GM21526 (cell line): ENCODE data around the gene HNRNPL.

Experiments
- ATAC-seq: cut with Tn5 transposase; IDR thresholded peaks from one replicate; pipeline ENCODE4 v1.9.1; 2021; ENCODE audit warnings: moderate library complexity; ENCODE audit not compliant: unreplicated experiment, low FRiP score

HNRNPL gene

DNA sequence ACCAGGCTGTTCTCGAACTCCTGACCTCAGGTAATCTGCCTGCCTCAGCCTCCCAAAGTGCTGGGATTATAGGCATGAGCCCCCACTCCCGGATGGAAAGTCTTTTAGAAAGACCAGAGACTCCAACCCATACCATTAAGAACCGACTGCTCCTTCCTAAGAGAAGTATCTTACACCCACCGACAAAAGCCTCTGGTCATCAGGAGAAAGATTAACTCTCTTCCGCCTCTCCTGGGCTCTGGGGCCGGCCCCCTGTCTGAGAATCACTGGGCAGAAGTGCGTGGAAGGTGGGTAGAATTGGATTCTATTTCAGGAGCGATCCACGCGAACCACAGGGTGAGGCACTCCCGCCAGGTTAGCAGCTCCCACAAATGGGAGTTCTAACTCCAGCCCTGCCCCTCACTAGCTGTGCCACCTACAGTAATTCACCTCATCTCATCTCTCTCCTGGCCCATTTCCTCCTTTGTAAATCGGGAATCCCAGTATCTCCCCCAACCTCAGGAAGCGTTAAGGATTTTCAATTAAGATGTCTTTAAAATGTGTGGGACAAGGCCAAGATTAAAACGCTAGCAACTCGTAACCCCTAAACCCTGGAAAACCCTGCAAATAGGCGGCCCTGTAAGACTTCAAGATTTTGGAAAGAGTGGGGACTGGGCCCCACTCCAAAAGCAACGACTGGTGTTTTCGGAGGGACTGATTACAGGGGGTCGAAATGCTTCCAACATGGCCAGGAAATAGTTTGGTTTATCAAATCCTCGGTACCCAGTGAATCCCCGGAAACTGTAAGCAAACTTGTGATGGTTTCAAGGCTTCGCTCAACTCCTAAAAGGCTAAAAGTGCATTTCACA, 1.3 kb downstream of the HNRNPL start:
- no peak for ATAC-seq

DNA sequence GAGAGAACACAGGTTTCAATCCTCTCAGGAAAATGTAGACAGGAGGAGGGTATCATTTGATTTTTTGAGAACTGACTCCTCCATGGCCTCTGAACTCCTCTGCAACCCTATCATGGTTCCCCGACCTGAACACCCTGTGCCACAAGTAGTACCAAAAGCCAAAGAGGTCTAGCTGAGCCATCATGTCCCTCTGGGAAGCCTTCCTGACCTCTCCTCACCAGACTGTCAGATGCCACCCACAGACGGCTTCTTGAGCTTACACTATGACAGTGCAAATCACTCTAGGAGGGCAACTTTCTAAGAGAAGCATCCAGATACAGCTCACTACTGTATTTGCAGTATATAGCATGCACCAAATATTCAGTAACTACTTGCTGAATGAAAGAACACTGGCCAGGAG, 3.7 kb downstream of the HNRNPL start:
- ATAC-seq, result no peak

DNA sequence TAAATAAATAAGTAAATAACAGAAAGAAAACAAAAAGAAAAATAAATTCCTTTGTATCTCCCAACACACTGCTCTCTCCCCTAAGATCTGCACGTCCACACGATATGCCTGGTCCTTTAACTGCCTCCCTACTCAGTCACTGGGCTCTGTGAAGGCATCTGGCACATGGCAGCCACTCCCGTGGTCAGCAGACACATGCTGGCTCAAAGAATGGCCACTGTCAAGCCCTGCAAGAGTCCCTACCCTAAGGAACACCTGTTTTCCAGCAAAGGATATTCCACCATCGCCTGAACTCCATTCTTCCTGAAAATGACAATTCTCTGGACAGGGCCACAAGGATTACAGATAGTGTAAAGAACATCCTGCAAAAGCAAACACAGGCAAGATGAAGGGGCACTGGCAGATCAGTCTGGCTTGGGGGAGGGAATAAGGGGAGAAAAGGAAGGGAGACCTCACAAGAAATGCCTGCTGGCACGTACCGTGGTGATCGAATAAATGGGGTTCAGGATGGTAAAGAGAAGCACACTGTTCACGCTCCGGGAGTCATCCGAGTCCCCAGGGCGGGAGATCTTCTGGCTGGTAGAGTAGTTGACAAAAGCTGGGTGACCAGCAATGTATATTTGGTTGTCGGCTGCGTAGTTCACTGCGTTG, 4.3 kb downstream of the HNRNPL start:
- no peak for ATAC-seq

DNA sequence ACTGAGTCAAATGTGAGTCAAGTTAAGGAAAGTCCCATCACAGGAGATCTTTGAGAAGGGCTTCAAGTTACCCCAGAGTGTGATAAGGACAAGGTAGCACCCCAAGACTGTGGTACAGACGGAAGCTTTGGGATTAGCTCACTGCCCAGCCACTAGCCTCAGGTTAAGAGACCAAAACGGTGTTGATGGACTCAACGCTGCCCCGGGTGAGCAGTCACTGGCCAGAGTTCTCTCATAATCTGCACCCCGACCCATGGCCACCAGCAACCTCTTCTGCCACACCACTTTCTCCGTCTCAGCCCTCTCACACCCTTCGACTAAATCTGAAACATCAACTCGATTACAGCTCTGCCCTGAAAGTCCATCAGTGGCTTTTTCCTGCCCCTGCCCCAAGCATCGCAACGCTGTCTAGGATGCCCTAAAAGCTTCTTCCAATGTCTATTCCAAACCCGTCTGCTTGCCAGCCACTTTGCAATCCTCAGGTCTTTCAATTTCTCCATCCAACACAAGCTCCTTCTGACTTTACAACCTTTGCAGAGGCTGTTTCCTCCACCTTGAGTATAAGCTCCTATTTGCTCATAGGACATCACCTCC, 5.6 kb downstream of the HNRNPL start:
- ATAC-seq, result no peak

DNA sequence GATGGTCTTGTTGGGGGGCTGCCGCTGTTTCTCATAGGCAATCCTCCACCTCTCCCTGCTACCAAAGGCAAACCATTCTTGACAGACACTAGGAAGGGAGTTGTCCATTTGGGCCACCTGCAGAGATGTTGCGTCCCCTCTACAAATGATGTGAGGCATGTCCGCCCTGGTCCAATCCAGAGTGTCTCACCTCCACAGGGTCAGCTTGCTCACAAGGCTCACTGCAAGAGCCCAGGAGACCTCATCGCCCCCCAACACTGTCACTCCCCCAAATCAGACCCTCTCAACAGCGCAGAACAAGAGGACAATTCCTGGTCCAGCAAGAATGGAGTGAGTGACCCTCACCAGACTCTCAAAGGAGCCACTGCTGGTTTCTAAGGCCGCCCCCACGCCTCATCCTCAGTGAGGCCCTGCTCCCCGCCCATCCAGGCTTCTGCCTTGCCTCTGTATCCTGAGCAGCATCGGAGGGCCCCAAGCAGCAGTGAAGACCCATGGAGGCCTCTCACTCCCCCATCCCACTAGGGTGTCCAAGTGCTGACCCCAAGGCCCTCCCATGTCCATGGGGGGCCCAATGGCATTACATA, 6.5 kb downstream of the HNRNPL start:
- ATAC-seq, result no peak

DNA sequence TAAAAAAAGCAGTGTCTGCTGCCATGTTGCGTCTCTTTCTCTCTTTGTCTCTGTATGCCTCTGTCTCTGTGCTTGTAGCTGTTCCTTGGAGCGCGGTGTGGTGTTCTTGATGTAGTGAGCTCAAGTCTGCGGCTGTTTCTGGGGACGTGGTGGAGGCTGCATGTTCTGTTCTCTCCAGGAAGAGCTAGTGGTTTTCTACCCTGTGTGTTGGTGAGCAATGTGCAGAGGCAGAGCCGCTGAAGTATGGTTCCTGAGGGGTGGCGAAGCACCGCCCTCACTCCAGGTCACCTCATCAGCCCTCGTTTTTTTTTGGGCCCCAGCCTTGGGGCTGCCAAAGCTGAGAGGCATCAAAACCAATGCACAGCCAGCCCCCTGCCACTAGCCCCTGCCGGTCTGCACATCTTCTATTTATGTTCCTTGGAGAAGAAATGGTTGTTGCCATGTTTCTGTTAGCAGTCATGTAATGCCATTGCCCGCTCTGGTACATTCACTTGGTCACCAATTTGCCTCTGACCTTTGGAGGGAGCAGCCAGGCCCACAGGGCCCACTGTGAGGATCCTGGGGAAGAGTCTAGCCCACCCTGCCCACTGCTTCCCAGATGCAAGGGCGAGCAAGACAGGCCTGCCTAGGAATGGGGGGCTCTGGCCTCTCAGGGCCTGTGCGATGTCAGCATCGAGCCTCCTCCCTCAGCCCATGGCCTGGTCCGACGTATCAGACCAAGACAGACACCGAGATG, 7.2 kb downstream of the HNRNPL start:
- no peak for ATAC-seq

GRCh38 chr19:38841787-38842438, 7.9 kb downstream of the HNRNPL start:
- ATAC-seq, result no peak

GRCh38 chr19:38841180-38841766, 8.5 kb downstream of the HNRNPL start:
- no peak for ATAC-seq

DNA sequence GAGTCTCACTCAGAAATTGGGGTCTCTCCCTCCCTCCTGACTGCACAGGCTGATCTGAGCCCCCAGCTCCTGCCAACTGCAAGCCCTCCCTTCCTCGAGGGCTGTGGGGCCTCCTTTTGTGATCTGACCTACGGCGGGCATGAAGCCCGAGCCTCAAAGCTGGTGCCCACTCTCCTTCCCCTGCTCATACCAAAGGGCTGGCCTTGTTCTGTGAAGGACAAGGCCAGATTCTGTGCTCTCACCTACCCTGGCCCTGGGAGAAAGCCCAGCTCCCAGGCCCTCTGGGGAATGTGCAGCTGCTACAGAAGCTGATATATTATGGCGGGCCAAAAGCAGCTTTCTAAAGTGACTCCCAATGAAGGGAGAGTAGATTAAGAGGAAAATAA, 9.2 kb downstream of the HNRNPL start:
- no peak for ATAC-seq

DNA sequence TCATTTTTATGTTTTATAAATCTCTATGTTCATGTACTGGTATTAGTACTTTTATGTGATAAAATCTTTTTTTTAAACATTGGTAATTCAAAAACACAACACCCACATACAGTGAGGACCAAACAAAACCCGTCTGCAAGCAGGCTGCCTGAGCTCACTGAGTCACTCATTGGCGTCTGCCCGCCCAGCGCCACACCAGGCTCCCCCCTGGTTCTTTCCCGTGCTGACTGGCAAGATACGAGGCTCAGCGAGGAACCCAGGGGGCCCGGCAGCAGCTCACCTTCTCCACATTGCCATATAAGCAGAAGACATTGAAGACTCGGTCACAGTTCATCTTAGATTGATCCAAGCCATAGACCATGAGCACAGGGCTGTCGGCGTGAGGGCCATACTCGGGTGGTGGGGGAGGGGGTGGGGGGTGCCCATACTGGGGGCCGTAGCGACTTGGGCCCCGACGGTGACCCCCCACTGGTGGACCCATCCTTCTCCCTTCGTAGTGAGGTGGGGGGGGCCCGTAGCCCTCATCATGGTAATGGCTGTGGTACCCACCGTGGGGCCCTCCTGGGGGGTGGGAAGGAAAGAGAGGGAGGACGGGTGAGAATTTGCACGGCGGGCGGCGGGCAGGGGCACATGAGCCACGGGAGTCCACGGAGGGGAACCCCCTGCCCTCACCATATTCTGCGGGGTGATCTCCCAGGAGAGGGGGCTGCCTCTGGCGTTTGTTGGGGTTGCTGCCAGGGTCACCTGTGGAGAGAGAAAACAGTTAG, 9.8 kb downstream of the HNRNPL start:
- ATAC-seq, result no peak

DNA sequence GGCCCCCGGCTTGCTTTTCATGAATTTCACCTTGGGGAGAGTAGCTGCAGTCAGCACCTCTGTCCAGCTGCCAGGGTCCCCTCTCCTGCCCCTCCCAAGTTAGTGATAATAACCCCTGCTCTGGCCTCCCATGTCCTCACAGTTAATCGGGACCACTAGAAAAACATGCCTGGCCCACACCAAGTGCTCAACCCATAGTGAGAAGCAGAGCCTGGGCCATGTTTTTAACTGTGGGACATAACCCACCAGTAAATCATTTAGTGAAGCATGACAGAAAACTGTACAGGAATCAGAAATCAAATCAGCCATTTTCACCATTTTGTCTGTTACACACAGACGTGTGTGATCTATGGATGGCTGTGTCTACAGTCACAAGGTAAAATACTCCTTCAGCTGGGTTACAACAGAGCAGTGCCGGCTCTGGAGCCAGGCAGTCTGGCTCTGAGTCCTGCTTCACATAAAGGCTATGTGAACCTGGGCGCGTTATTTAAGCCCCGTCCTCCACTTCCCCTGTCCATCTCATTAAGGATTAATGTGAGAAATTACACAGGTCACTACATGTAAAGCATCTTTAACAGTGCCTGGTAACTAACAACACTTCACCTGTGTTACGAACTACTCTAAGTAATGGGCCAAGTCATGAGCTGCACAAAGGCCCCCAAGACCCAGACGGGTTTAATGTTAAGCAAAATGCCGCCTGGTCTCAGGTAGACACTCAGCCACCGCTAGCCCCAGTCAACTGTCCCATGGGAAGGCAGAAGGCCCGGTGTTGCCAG, 10.6 kb downstream of the HNRNPL start:
- no peak for ATAC-seq

- no peak for ATAC-seq
These were observed 11.4 kb downstream of the HNRNPL start for GRCh38 chr19:38838208-38838985.

DNA sequence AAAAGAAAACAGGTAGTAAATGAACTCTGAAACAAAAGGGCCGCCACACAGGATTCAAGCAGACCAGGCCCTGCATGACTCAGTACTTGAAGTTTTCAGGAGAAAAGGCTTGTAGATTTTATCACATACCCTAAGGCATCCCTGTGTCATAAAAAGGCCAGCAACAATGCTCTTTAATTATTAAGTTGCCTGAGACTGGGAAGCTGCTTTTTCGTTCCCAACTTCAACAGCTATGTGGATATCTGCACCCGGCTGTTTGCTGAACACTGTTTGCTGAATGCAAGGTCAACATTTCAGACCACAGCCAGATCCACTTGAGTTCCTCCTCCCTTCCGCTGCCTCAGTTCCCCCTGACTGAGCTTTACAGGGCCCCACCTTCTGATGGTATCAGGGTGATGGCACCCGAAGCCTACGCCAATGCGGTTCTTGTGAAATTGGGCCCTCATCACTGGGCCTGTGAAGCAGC, 12.1 kb downstream of the HNRNPL start:
- no peak for ATAC-seq

DNA sequence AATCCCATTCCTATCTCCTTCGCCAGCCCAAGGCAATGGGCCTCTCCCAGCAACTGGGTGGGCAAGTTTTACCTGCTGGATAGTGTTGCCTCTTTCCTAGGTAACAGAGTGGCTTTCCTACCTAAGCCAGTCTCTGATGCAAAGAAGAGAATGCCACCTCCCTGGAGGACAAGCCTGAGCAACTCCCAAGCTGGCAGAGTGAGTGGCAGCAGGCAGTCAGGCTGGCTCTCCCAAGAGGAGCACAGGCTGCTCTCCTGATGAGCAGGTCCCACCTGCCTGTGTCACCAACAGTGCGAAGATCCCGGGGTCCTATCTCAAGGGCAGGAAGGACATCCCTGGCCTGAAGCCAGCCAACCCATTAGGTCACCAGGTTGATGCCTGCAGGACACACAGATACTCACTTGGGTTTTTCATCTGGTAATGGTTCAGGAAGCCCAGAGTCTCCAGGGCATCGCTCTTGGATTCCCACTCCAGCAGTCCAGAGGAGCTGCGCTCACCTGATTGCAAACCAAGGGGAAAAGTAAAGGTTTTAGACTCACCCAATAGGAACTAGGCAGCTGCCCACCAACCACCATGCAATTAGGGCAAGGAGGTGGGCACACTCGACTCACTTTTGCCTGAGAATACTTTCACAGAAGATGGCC, 12.7 kb downstream of the HNRNPL start:
- no peak for ATAC-seq

DNA sequence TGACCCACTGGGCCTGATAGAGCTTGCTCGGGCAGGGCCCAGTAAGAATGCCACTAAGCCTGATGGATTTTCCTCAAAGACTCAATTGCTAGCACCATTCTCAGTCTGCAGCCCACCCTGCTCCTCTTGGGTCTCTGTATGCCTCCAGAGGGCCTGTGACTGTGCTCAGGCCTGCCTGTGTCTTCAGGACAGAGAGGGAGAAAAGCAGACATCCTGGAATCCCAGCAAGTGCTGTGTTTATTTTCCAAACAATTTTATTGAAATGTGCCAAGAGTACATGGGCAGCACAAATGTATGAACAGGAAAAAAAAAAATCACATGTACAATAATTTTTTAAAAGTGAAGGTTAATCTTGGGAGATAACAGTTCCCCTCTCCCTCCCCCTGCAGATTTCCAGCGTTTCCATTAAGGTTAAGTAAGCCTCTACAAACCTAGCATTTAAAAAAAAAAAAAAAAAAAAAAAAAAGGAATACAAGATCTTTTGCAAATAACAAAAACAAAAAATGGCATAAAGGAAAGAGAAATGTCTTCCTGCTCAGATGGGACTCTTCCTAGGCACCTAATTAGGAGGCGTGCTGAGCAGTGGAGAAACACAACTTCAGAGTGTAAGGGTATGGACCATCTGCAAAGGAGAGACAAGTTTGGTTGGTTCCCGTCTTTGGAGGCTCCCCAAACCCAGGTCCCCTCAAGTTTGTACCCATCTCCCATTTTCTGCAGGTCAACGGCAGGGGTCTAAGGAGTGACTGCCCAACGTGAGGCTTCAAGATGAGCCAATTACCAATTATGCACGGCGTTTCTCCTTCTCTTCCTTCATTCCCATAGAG, 13.4 kb downstream of the HNRNPL start:
- ATAC-seq, result no peak

GRCh38 chr19:38834590-38834989, 15.2 kb downstream of the HNRNPL start:
- ATAC-seq, result no peak
